LNCaP clone FGC (cell line): ENCODE data around the gene PGM5.
"Not testable (repeated sequence)": the region's sequence is repeated elsewhere in the genome, so short reads cannot be mapped to it uniquely, and the experiment has no call there.

Experiments used
- DNase-seq: peaks from one replicate; pipeline ENCODE4 v3.0.0-alpha.2; 2011; ENCODE audit warnings: low read depth
- H3K4me3 ChIP-seq: 2 replicates; pipeline ENCODE4 v1.5.1; 2011; ENCODE audit warnings: mild to moderate bottlenecking, low read depth, low read length, control low read depth
- CTCF ChIP-seq: IDR thresholded peaks from 2 replicates; pipeline ENCODE4 v1.5.1; 2012; ENCODE audit warnings: mild to moderate bottlenecking; ENCODE audit not compliant: control insufficient read depth, insufficient read depth; ENCODE audit errors: extremely low read depth

The PGM5 gene

GRCh38 chr9:68366933-68367547 lies 10.6 kb downstream of the PGM5 start:
- DNase-seq, H3K4me3 ChIP-seq: not testable (repeated sequence)

- DNase-seq, H3K4me3 ChIP-seq: not testable (repeated sequence)
Observed at GRCh38 chr9:68375789-68376188, 19.4 kb downstream of the PGM5 start.

GRCh38 chr9:68377723-68378122 lies 21.3 kb downstream of the PGM5 start:
- DNase-seq, H3K4me3 ChIP-seq: not testable (repeated sequence)

- not testable (repeated sequence) for H3K4me3 ChIP-seq, DNase-seq
Observed at GRCh38 chr9:68383894-68384293, 27.5 kb downstream of the PGM5 start.

GRCh38 chr9:68389558-68389957 lies 33.1 kb downstream of the PGM5 start:
- H3K4me3 ChIP-seq, DNase-seq: not testable (repeated sequence)

GRCh38 chr9:68390737-68391136 lies 34.3 kb downstream of the PGM5 start:
- not testable (repeated sequence) for H3K4me3 ChIP-seq, DNase-seq

GRCh38 chr9:68396411-68397094 lies 40.1 kb downstream of the PGM5 start:
- not testable (repeated sequence) for H3K4me3 ChIP-seq, DNase-seq

GRCh38 chr9:68397095-68397423 lies 40.6 kb downstream of the PGM5 start:
- H3K4me3 ChIP-seq, DNase-seq: not testable (repeated sequence)

GRCh38 chr9:68397796-68398195 lies 41.4 kb downstream of the PGM5 start:
- DNase-seq, H3K4me3 ChIP-seq: not testable (repeated sequence)

GRCh38 chr9:68398324-68398723 lies 41.9 kb downstream of the PGM5 start:
- not testable (repeated sequence) for H3K4me3 ChIP-seq, DNase-seq

GRCh38 chr9:68404421-68405185 lies 48.2 kb downstream of the PGM5 start:
- not testable (repeated sequence) for H3K4me3 ChIP-seq, DNase-seq

- DNase-seq, result not testable (repeated sequence)
Observed at GRCh38 chr9:68411865-68412264, 55.5 kb downstream of the PGM5 start.

GRCh38 chr9:68412754-68413153 lies 56.3 kb downstream of the PGM5 start:
- not testable (repeated sequence) for H3K4me3 ChIP-seq, DNase-seq

More at GRCh38 chr9:68411865-68412264, 55.5 kb downstream of the PGM5 start:
- not testable (repeated sequence) for H3K4me3 ChIP-seq

- not testable (repeated sequence) for H3K4me3 ChIP-seq, DNase-seq
Observed at GRCh38 chr9:68415065-68415464, 58.7 kb downstream of the PGM5 start.

GRCh38 chr9:68416936-68417564 lies 60.6 kb downstream of the PGM5 start:
- H3K4me3 ChIP-seq, result no peak overlapping the region
- no peak for DNase-seq
- no peak for TF ChIP-seq CTCF
